NCI-H2196 treated with DMSO at 0.1 percent for 48 hours (cell line): ENCODE measurements around the gene PNRC1.
"Not testable (repeated sequence)": the region's sequence is repeated elsewhere in the genome, so short reads cannot be mapped to it uniquely, and the experiment has no call there.

Experiments used
- DNase-seq: peaks from one replicate; lab custom pipeline; 2025; ENCODE audit not compliant: unreplicated experiment; lab: John Stamatoyannopoulos, UW

PNRC1 gene

GRCh38 chr6:89098461-89098860 is 17.9 kb downstream of the PNRC1 start:
- no peak for DNase-seq

- no peak for DNase-seq
Observed at GRCh38 chr6:89100114-89100513, 19.6 kb downstream of the PNRC1 start.

- no peak for DNase-seq
Observed at GRCh38 chr6:89110284-89110683, 29.7 kb downstream of the PNRC1 start.

- no peak for DNase-seq
Observed at GRCh38 chr6:89111933-89112332, 31.4 kb downstream of the PNRC1 start.

- DNase-seq: no peak
Observed at GRCh38 chr6:89116702-89117101, 36.2 kb downstream of the PNRC1 start.

GRCh38 chr6:89117211-89118108 is 36.9 kb downstream of the PNRC1 start, which contains the start of gene SRSF12:
TSS of gene SRSF12 (minus strand) at chr6:89118071. CDS start at chr6:89117887, 184 bp downstream.
- DNase-seq: no peak

- DNase-seq: no peak
Observed at GRCh38 chr6:89118931-89119330, 38.4 kb downstream of the PNRC1 start.

GRCh38 chr6:89120371-89120770 is 39.8 kb downstream of the PNRC1 start:
- no peak for DNase-seq

- DNase-seq: no peak
Observed at GRCh38 chr6:89121934-89122333, 41.4 kb downstream of the PNRC1 start.

GRCh38 chr6:89122625-89123024 is 42.1 kb downstream of the PNRC1 start:
- DNase-seq: peak; percentile 36

- DNase-seq: not testable (repeated sequence)
Observed at GRCh38 chr6:89128256-89128671, 47.7 kb downstream of the PNRC1 start.

GRCh38 chr6:89131599-89131998 is 51.0 kb downstream of the PNRC1 start:
- no peak for DNase-seq

GRCh38 chr6:89132057-89132456 is 51.5 kb downstream of the PNRC1 start:
- no peak for DNase-seq

GRCh38 chr6:89133981-89134380 is 53.4 kb downstream of the PNRC1 start:
- no peak for DNase-seq

- no peak for DNase-seq
Observed at GRCh38 chr6:89134723-89135122, 54.2 kb downstream of the PNRC1 start.
